ENCODE measurements around the gene TBK1. TPM values are rescaled to one million over a fixed set of nuclear protein-coding genes. Genes with fewer than 3 reads are reported as not detected.
A peak's percentile ranks its signal among the peaks of the same experiment; 100 is the strongest.

Gene TBK1
- total RNA-seq, 4 donors from 2014 or later = 22.6 to 38.4 (median 32.1) TPM

DNA sequence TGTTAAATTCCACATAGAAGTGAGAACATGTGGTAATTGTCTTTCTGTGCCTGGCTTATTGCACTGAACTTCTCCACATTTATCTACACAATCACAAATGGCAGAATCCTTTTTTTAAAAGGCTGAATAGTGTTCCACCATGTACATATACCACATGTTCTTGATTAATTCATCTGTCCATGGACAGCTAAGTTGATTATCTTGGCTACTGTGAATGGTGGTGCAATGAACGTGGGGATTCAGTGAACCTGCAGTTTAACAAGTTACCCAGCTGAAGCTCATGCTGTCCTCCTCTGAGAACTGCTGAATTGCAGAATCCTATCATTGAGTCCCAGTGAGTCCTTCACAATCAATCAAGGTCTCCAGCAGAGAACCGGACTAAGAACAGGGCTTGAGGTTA, 74.9 kb downstream of the TBK1 start:
- Histone ChIP-seq H3K4me1 (no peaks in the 10 kb centered on the region), H3K9me3 (no peaks in the 10 kb centered on the region), H3K27ac (no peak overlapping the region), H3K36me3 (no peaks in the 10 kb centered on the region), H3K27me3 (no peaks in the 10 kb centered on the region), H3K4me3 (no peak overlapping the region)
- ATAC-seq = no peak
- no peak for TF ChIP-seq POLR2AphosphoS5 (IDR thresholded peaks at IDR 0.05)
- no peak for TF ChIP-seq POLR2A (IDR thresholded peaks at IDR 0.05)
- TF ChIP-seq, protein P1, sequence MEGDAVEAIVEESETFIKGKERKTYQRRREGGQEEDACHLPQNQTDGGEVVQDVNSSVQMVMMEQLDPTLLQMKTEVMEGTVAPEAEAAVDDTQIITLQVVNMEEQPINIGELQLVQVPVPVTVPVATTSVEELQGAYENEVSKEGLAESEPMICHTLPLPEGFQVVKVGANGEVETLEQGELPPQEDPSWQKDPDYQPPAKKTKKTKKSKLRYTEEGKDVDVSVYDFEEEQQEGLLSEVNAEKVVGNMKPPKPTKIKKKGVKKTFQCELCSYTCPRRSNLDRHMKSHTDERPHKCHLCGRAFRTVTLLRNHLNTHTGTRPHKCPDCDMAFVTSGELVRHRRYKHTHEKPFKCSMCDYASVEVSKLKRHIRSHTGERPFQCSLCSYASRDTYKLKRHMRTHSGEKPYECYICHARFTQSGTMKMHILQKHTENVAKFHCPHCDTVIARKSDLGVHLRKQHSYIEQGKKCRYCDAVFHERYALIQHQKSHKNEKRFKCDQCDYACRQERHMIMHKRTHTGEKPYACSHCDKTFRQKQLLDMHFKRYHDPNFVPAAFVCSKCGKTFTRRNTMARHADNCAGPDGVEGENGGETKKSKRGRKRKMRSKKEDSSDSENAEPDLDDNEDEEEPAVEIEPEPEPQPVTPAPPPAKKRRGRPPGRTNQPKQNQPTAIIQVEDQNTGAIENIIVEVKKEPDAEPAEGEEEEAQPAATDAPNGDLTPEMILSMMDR (IDR thresholded peaks at IDR 0.05) = no peak
- TF ChIP-seq EP300 (IDR thresholded peaks at IDR 0.05) = no peak
- WGBS, 2 donors (ENCODE audit: low coverage in 1 of 2) = 21% methylated on average over 2 of the region's 2 CpGs; no CpG with 5 or more reads in 1 of the 2 donors

DNA sequence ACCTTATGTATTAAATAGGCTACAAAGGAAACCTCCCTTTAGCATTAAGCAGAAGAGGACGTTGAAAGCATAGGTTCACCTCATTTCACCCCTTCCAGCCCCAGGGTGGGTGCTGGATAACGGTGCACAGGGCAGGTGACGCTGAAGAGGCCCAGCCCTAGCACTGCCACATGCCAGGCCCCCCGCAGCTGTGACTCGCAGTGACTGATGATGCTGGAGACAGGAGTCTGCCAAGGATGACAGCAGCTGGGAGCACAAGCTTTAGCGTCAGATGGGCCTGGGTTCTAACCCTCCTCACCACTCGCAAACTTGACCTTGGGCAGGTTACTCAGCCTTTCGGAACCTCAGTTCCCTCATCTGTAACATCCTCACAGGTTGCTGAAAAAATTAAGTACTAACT, 76.7 kb downstream of the TBK1 start:
- TF ChIP-seq EP300 (IDR thresholded peaks at IDR 0.05) (no peak), POLR2AphosphoS5 (IDR thresholded peaks at IDR 0.05) (no peak), POLR2A (IDR thresholded peaks at IDR 0.05) (no peak)
- TF ChIP-seq, protein P1 (IDR thresholded peaks at IDR 0.05) = no peak
- H3K4me1 ChIP-seq = no peaks in the 10 kb centered on the region
- no peaks in the 10 kb centered on the region for H3K9me3 ChIP-seq
- 43 to 93% methylated on average over 3 to 5 of the region's 8 CpGs for WGBS, 2 donors (ENCODE audit: low coverage in 1 of 2)
- H3K27ac ChIP-seq = no peak overlapping the region
- ATAC-seq = no peak
- no peak overlapping the region for H3K4me3 ChIP-seq
- H3K27me3 ChIP-seq = no peaks in the 10 kb centered on the region
- no peaks in the 10 kb centered on the region for H3K36me3 ChIP-seq

DNA sequence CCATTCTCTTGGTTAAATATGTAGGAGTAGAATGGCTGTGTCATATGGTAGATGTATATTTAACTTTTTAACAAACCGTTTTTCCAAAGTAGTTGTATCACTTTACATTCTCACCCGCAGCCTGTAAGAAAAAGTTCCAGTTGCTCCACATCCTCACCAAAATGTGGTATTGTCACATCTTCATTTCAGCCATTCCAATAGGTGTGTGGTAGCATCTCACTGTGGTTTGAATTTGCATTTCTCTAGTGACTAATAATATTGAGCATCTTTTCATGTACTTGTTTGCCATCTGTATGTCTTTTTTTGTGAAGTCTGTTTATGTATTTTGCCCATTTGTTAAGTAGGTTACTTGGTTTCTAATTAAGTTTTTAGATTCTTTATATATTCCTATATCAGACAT, 78.6 kb downstream of the TBK1 start:
- Histone ChIP-seq H3K27ac (no peak overlapping the region), H3K27me3 (no peaks in the 10 kb centered on the region), H3K4me3 (no peak overlapping the region), H3K9me3 (no peaks in the 10 kb centered on the region), H3K4me1 (no peaks in the 10 kb centered on the region), H3K36me3 (no peaks in the 10 kb centered on the region)
- no peak for TF ChIP-seq POLR2A (IDR thresholded peaks at IDR 0.05)
- no peak for TF ChIP-seq EP300 (IDR thresholded peaks at IDR 0.05)
- TF ChIP-seq, protein P1 (IDR thresholded peaks at IDR 0.05) = no peak
- TF ChIP-seq POLR2AphosphoS5 (IDR thresholded peaks at IDR 0.05) = no peak
- 79 to 83% methylated on average over 2 of the region's 2 CpGs for WGBS, 2 donors (ENCODE audit: low coverage in 1 of 2)
- no peak for ATAC-seq

DNA sequence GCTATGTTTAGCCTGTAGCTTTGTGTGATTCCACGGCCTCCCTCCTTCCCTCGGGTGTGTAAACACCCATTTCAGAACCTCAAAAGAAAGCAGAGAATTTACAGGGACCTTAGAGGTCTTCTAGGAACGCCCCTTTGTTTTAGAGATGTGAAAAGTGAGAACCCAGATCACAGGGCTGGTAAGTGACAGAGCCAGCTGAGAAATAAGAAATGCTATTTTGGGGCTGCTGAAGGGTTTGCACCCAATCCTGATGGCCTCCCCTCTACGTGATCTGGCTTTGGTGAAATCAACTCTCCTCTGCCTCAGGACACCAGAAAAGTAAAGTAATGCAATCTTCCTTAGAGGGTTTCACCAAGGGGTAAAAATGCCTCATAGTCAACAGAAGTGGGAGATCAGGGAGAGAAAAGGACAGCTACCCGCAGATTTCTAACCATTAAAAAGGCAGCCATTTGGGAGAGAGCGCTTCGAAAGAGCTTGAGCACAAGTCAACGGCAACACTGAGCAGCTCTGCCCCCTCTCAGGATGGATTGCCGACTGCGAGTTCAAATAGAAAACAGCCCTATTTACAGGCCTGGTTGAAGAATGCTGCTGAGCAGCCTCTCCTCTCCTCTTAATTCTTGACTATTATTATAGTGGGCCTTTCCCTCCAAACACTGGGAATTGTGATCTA, 79.9 kb downstream of the TBK1 start:
- Histone ChIP-seq H3K4me1 (no peaks in the 10 kb centered on the region), H3K36me3 (no peaks in the 10 kb centered on the region), H3K4me3 (no peak overlapping the region), H3K9me3 (no peaks in the 10 kb centered on the region), H3K27me3 (no peaks in the 10 kb centered on the region), H3K27ac (no peak overlapping the region)
- TF ChIP-seq POLR2AphosphoS5 (IDR thresholded peaks at IDR 0.05) (no peak), EP300 (IDR thresholded peaks at IDR 0.05) (no peak), POLR2A (IDR thresholded peaks at IDR 0.05) (no peak)
- TF ChIP-seq, protein P1 (IDR thresholded peaks at IDR 0.05) = no peak
- 69 to 78% methylated on average over 7 to 8 of the region's 10 CpGs for WGBS, 2 donors (ENCODE audit: low coverage in 1 of 2)
- no peak for ATAC-seq

DNA sequence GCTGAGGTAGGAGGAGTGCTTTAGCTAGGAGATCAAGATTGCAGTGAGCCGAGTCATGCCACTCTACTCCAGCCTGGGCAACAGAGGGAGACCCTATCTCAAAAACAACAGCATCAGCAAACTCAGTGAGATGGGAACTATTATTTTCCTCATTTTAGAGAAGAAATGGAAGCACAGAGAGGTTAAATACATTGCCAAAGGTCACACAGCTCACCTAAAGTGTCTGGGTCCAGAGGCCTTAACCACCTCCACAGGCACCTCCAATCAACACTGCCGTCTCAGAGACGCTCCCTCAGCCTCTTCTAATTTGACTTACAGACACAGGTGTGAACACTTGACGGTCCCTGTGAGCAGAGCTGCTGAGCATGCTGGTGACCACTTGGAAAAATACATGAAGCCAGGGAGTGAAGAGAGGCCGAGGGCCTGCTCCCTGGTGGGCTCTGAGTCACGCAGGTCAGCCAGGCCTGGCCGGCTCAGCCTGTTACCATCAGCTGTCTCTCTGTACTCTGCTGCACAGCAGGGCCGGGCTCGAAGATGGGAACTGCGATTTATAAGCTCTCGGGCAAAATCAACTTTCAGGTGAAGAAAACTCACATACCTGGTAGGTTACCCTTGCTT, 80.9 kb downstream of the TBK1 start:
- TF ChIP-seq, protein P1 (IDR thresholded peaks at IDR 0.05) = no peak
- TF ChIP-seq POLR2A (IDR thresholded peaks at IDR 0.05) (no peak), EP300 (IDR thresholded peaks at IDR 0.05) (no peak), POLR2AphosphoS5 (IDR thresholded peaks at IDR 0.05) (no peak)
- Histone ChIP-seq H3K27me3 (no peaks in the 10 kb centered on the region), H3K27ac (no peak overlapping the region), H3K4me1 (no peaks in the 10 kb centered on the region), H3K36me3 (no peaks in the 10 kb centered on the region), H3K4me3 (peak overlapping the region in 1 of 2 donors; percentile 0), H3K9me3 (no peaks in the 10 kb centered on the region)
- no peak for ATAC-seq
- WGBS, 2 donors (ENCODE audit: low coverage in 1 of 2) = 100% methylated on average over 3 of the region's 11 CpGs; no CpG with 5 or more reads in 1 of the 2 donors
